Sigmoid colon (tissue), 4 donors: Measurements from ENCODE around the gene CLEC16A.

Experiments
- EP300 ChIP-seq, 4 donors: sonication (generic); formaldehyde crosslinking; IDR thresholded peaks; one replicate each; pipeline ENCODE4 v1.6.1; 2017; ENCODE audit warnings: antibody characterized with exemption in 4 of 4
- POLR2A ChIP-seq, 2 donors: fragments of 450-650 bp; IDR thresholded peaks; one replicate each; pipeline ENCODE4 v1.6.1; 2016; ENCODE audit warnings: antibody characterized with exemption in 2 of 2, mild to moderate bottlenecking in 2 of 2, moderate library complexity in 2 of 2
- TF ChIP-seq, protein P1 (sequence below), 4 experiments: fragments of 450-650 bp in 3 of 4; fragments of 200-600 bp in 1 of 4; IDR thresholded peaks; one replicate each; pipeline ENCODE4 v1.5.1; 2016 to 2019; ENCODE audit warnings: antibody characterized with exemption in 4 of 4, mild to moderate bottlenecking in 3 of 4, moderate library complexity in 2 of 4

DNA sequence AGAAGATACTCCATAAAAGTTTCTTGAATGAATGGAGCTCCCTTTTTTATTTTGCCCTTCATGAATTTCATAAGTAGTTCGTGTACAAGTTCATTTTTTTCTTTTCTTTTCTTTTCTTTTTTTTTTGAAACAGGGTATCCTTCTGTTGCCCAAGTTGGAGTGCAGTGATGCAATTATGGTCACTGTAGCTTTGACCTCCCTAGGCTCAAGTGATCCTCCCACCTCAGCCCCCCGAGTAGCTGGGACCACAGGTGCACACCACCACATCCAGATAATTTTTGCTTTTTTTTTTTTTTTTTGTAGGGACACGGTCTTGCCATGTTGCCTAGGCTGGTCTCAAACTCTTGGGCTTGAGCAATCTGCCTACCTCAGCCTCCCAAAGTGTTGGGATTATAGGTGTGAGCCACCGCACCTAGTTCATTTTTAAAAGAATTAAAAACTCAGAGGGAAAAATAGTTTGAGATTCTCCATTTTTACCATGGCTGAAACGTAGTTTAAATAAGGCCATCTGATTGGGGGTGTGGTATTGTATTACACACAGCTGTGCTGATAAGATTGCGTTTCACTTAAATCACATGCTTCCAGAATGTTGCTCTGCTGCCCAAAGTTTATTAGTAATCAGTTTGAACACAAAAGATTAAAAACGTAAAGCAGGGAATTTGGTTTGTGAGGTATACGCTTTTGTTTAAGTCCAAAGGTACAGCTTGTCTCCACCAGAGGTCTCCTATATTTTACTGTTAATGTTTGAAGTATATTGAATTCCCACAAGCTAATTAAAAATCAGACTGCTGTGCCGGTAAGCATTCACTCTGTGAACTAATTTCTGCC is 157.5 kb downstream of the CLEC16A start:
- TF ChIP-seq, protein P1, sequence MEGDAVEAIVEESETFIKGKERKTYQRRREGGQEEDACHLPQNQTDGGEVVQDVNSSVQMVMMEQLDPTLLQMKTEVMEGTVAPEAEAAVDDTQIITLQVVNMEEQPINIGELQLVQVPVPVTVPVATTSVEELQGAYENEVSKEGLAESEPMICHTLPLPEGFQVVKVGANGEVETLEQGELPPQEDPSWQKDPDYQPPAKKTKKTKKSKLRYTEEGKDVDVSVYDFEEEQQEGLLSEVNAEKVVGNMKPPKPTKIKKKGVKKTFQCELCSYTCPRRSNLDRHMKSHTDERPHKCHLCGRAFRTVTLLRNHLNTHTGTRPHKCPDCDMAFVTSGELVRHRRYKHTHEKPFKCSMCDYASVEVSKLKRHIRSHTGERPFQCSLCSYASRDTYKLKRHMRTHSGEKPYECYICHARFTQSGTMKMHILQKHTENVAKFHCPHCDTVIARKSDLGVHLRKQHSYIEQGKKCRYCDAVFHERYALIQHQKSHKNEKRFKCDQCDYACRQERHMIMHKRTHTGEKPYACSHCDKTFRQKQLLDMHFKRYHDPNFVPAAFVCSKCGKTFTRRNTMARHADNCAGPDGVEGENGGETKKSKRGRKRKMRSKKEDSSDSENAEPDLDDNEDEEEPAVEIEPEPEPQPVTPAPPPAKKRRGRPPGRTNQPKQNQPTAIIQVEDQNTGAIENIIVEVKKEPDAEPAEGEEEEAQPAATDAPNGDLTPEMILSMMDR (IDR thresholded peaks at IDR 0.05), result no peak
- TF ChIP-seq POLR2A (IDR thresholded peaks at IDR 0.05), result no peak
- no peak for TF ChIP-seq EP300 (IDR thresholded peaks at IDR 0.05)
